Measurements from ENCODE around the gene LIMS2.

Gene LIMS2

GRCh38 chr2:127660291-127660578 is 15.1 kb downstream of the LIMS2 start:
- Histone ChIP-seq H3K9ac (ENCODE audit: insufficient read length, low read depth) (no peak overlapping the region), H3K4me3 (ENCODE audit: insufficient read length, low read depth) (no peak overlapping the region), H3K4me1 (ENCODE audit: insufficient read depth, insufficient read length) (peaks cover 28% of the 10 kb centered on the region), H3K27me3 (ENCODE audit: insufficient read depth, insufficient read length) (peaks cover 24% of the 10 kb centered on the region), H3K36me3 (ENCODE audit: insufficient read depth, insufficient read length, low read length) (peaks cover 20% of the 10 kb centered on the region), H3K9me3 (ENCODE audit: insufficient read depth, low read length) (no peaks in the 10 kb centered on the region; the same call in 1 of the 2 replicates)
- no peak for DNase-seq (ENCODE audit: low read depth, low spot score)
- TF ChIP-seq ZNF274 (IDR thresholded peaks at IDR 0.05; ENCODE audit: low read depth, low read length) (no peak), SUZ12 (IDR thresholded peaks at IDR 0.05; ENCODE audit: extremely low read depth, insufficient read depth, insufficient read length) (no peak), YY1 (IDR thresholded peaks at IDR 0.05; ENCODE audit: insufficient read depth, insufficient read length) (no peak)

GRCh38 chr2:127659408-127660290 is 15.7 kb downstream of the LIMS2 start:
- Histone ChIP-seq H3K36me3 (ENCODE audit: insufficient read depth, insufficient read length, low read length) (peaks cover 20% of the 10 kb centered on the region), H3K27me3 (ENCODE audit: insufficient read depth, insufficient read length) (peaks cover 18% of the 10 kb centered on the region), H3K9ac (ENCODE audit: insufficient read length, low read depth) (no peak overlapping the region), H3K4me3 (ENCODE audit: insufficient read length, low read depth) (no peak overlapping the region), H3K9me3 (ENCODE audit: insufficient read depth, low read length) (no peaks in the 10 kb centered on the region; the same call in 1 of the 2 replicates), H3K4me1 (ENCODE audit: insufficient read depth, insufficient read length) (peaks cover 30% of the 10 kb centered on the region)
- no peak for TF ChIP-seq SUZ12 (IDR thresholded peaks at IDR 0.05; ENCODE audit: extremely low read depth, insufficient read depth, insufficient read length)
- TF ChIP-seq ZNF274 (IDR thresholded peaks at IDR 0.05; ENCODE audit: low read depth, low read length) = no peak
- TF ChIP-seq YY1 (IDR thresholded peaks at IDR 0.05; ENCODE audit: insufficient read depth, insufficient read length) = no peak
- DNase-seq (ENCODE audit: low read depth, low spot score) = no peak

- no peak for DNase-seq (ENCODE audit: low read depth, low spot score)
- TF ChIP-seq ZNF274 (IDR thresholded peaks at IDR 0.05; ENCODE audit: low read depth, low read length) (no peak), SUZ12 (IDR thresholded peaks at IDR 0.05; ENCODE audit: extremely low read depth, insufficient read depth, insufficient read length) (no peak), YY1 (IDR thresholded peaks at IDR 0.05; ENCODE audit: insufficient read depth, insufficient read length) (no peak)
- peaks cover 26% of the 10 kb centered on the region for H3K4me1 ChIP-seq (ENCODE audit: insufficient read depth, insufficient read length)
These were observed 16.5 kb downstream of the LIMS2 start for GRCh38 chr2:127658641-127659407.

GRCh38 chr2:127658146-127658545 is 17.2 kb downstream of the LIMS2 start:
- H3K36me3 ChIP-seq (ENCODE audit: insufficient read depth, insufficient read length, low read length) = peaks cover 28% of the 10 kb centered on the region
- no peak for TF ChIP-seq SUZ12 (IDR thresholded peaks at IDR 0.05; ENCODE audit: extremely low read depth, insufficient read depth, insufficient read length)
- TF ChIP-seq ZNF274 (IDR thresholded peaks at IDR 0.05; ENCODE audit: low read depth, low read length) = no peak
- no peak for TF ChIP-seq YY1 (IDR thresholded peaks at IDR 0.05; ENCODE audit: insufficient read depth, insufficient read length)
- no peak for DNase-seq (ENCODE audit: low read depth, low spot score)
- H3K27me3 ChIP-seq (ENCODE audit: insufficient read depth, insufficient read length) = peaks cover 4% of the 10 kb centered on the region
- H3K9me3 ChIP-seq (ENCODE audit: insufficient read depth, low read length) = no peaks in the 10 kb centered on the region; the same call in 1 of the 2 replicates
- no peak overlapping the region for H3K4me3 ChIP-seq (ENCODE audit: insufficient read length, low read depth)
- H3K4me1 ChIP-seq (ENCODE audit: insufficient read depth, insufficient read length) = peaks cover 21% of the 10 kb centered on the region
- no peak overlapping the region for H3K9ac ChIP-seq (ENCODE audit: insufficient read length, low read depth)

More at GRCh38 chr2:127658641-127659407, 16.5 kb downstream of the LIMS2 start:
- peaks cover 11% of the 10 kb centered on the region for H3K27me3 ChIP-seq (ENCODE audit: insufficient read depth, insufficient read length)
- H3K9ac ChIP-seq (ENCODE audit: insufficient read length, low read depth) = peak overlapping the region; percentile 22
- no peaks in the 10 kb centered on the region; the same call in 1 of the 2 replicates for H3K9me3 ChIP-seq (ENCODE audit: insufficient read depth, low read length)
- no peak overlapping the region for H3K4me3 ChIP-seq (ENCODE audit: insufficient read length, low read depth)
- H3K36me3 ChIP-seq (ENCODE audit: insufficient read depth, insufficient read length, low read length) = peaks cover 28% of the 10 kb centered on the region

GRCh38 chr2:127657232-127657595 is 18.1 kb downstream of the LIMS2 start:
- Histone ChIP-seq H3K9ac (ENCODE audit: insufficient read length, low read depth) (no peak overlapping the region), H3K4me3 (ENCODE audit: insufficient read length, low read depth) (no peak overlapping the region), H3K36me3 (ENCODE audit: insufficient read depth, insufficient read length, low read length) (peaks cover 31% of the 10 kb centered on the region), H3K4me1 (ENCODE audit: insufficient read depth, insufficient read length) (peaks cover 16% of the 10 kb centered on the region), H3K9me3 (ENCODE audit: insufficient read depth, low read length) (no peaks in the 10 kb centered on the region; the same call in 1 of the 2 replicates), H3K27me3 (ENCODE audit: insufficient read depth, insufficient read length) (no peaks in the 10 kb centered on the region)
- TF ChIP-seq SUZ12 (IDR thresholded peaks at IDR 0.05; ENCODE audit: extremely low read depth, insufficient read depth, insufficient read length) (no peak), YY1 (IDR thresholded peaks at IDR 0.05; ENCODE audit: insufficient read depth, insufficient read length) (no peak), ZNF274 (IDR thresholded peaks at IDR 0.05; ENCODE audit: low read depth, low read length) (no peak)
- DNase-seq (ENCODE audit: low read depth, low spot score) = no peak

GRCh38 chr2:127656569-127657231 is 18.6 kb downstream of the LIMS2 start:
- H3K9me3 ChIP-seq (ENCODE audit: insufficient read depth, low read length) = no peaks in the 10 kb centered on the region; the same call in 1 of the 2 replicates
- H3K4me1 ChIP-seq (ENCODE audit: insufficient read depth, insufficient read length) = peaks cover 13% of the 10 kb centered on the region
- no peak for DNase-seq (ENCODE audit: low read depth, low spot score)
- no peak overlapping the region for H3K4me3 ChIP-seq (ENCODE audit: insufficient read length, low read depth)
- TF ChIP-seq YY1 (IDR thresholded peaks at IDR 0.05; ENCODE audit: insufficient read depth, insufficient read length) = no peak
- TF ChIP-seq SUZ12 (IDR thresholded peaks at IDR 0.05; ENCODE audit: extremely low read depth, insufficient read depth, insufficient read length) = no peak
- no peak for TF ChIP-seq ZNF274 (IDR thresholded peaks at IDR 0.05; ENCODE audit: low read depth, low read length)
- peaks cover 31% of the 10 kb centered on the region for H3K36me3 ChIP-seq (ENCODE audit: insufficient read depth, insufficient read length, low read length)
- H3K27me3 ChIP-seq (ENCODE audit: insufficient read depth, insufficient read length) = no peaks in the 10 kb centered on the region
- H3K9ac ChIP-seq (ENCODE audit: insufficient read length, low read depth) = no peak overlapping the region

All from NT2/D1 (cell line).